Vagina (tissue), 2 donors: ENCODE data around the gene ZBP1.

Source experiments
- CTCF ChIP-seq, 3 experiments: fragments of 450-650 bp in 2 of 3; fragments of 200-600 bp in 1 of 3; sonication (generic) in 1 of 3; IDR thresholded peaks; one replicate each; pipeline ENCODE4 v1.5.1; 2017 to 2019; ENCODE audit warnings: antibody characterized with exemption in 3 of 3, mild to moderate bottlenecking in 2 of 3, moderate library complexity in 2 of 3
- POLR2A ChIP-seq, 2 donors: fragments of 450-650 bp; IDR thresholded peaks; one replicate each; pipeline ENCODE4 v1.6.1; 2017; ENCODE audit warnings: antibody characterized with exemption in 2 of 2, mild to moderate bottlenecking in 2 of 2, moderate library complexity in 2 of 2
- POLR2AphosphoS5 ChIP-seq, 2 donors: sonication (generic); formaldehyde crosslinking; IDR thresholded peaks; one replicate each; pipeline ENCODE4 v1.9.0; 2017; ENCODE audit warnings: antibody characterized with exemption in 2 of 2, mild to moderate bottlenecking in 2 of 2, low read depth in 1 of 2; ENCODE audit not compliant: insufficient read depth in 1 of 2

GRCh38 chr20:57612436-57612835 lies 7.8 kb downstream of the ZBP1 start:
- no peak for TF ChIP-seq POLR2A (IDR thresholded peaks at IDR 0.05)
- no peak for TF ChIP-seq CTCF (IDR thresholded peaks at IDR 0.05)
- no peak for TF ChIP-seq POLR2AphosphoS5 (IDR thresholded peaks at IDR 0.05; ENCODE audit: insufficient read depth in 1 of 2, low read depth in 1 of 2)
